GM19193 (cell line): ENCODE measurements around the gene SLC35F1.

Source experiments
- POLR2A ChIP-seq: IDR thresholded peaks from 4 replicates; pipeline ENCODE4 v1.6.1; 2011; ENCODE audit not compliant: insufficient read depth, insufficient read length; ENCODE audit errors: extremely low read depth

Gene SLC35F1

DNA sequence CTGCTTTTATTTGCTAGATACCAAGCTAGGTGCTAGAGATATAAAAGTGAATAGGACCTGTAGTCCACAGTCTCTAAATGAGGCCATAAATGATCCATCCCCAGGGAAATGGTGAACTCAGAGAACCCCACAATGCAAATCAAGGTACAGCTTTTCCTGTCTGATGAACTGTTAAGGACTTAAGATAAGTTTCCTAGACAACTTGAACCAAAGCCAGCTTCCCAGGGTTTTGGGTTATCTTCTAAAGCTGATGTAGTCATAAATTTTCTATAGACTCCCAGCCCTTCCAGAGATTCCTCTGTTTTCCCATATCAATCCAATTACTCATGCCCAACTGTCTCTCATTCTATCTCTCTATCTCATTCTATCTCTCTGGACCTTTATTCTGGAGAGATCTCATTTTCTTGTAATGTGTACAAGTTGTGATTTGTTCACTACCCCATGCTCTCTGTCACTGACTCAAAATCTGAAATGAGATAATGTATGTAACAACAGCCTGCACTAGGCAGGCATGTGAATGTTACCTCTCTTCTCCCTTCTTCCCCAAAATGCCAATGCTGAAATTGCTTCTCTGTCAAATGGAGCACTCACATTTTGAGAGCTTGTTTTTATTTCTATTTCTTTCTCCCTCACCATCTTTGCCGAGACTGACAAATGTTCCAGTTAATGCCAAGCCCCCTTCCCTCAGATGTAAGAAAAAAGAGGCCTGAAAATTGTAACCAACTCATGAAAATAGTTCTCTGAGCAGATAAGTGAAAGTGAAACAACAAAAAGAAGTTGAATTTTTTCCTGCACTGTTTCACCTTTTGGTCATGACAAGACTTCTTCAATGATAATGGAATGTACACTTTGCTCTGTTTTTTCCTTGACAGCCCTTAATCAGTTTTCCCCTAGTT lies 279.9 kb downstream of the SLC35F1 start:
- TF ChIP-seq POLR2A = no peak

- TF ChIP-seq POLR2A = no peak
Measured at GRCh38 chr6:118187568-118188164, 280.6 kb downstream of the SLC35F1 start.

GRCh38 chr6:118188561-118188960 lies 281.5 kb downstream of the SLC35F1 start:
- TF ChIP-seq POLR2A = no peak

GRCh38 chr6:118197539-118197938 lies 290.5 kb downstream of the SLC35F1 start:
- no peak for TF ChIP-seq POLR2A

GRCh38 chr6:118198746-118199145 lies 291.7 kb downstream of the SLC35F1 start:
- TF ChIP-seq POLR2A = no peak

- TF ChIP-seq POLR2A = no peak
Measured at GRCh38 chr6:118200160-118200559, 293.1 kb downstream of the SLC35F1 start.

- no peak for TF ChIP-seq POLR2A
Measured at GRCh38 chr6:118202517-118202916, 295.5 kb downstream of the SLC35F1 start.

DNA sequence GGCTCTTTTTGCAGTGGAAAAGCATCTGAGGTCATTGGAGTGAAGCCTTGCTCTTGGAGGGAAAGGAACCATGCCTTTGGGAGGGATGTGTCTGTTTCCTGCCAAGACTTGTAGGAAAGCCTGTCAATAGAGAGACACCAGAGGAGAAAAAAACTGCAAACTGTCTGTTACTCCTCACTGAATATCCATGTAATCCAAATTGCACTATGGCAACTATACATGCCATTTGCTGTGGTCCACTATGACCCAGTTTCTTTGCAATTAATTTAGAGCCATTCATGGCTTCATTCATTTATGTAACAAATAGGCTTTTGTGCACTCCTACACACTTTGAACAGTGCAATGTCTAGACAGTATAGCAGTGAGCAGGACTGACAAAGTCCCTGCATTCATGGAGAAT lies 296.5 kb downstream of the SLC35F1 start:
- no peak for TF ChIP-seq POLR2A

DNA sequence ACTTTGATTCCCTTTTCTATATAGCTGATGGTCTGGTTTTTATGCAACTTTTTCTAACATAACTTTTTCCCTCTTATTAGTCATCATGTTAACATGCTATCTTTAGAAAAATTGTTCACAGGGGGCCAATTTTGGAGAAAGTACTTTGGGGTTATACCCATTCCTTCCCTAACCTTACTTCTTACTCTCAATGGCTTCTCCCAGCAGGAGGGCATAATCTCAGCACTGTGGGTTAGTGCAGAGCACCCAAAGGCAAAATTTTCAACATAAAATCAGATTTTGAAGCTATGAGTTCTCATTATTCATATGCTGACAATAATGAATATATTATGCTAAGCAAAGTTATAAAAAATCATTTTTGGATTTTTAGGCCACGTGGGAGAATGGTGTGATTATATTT lies 299.2 kb downstream of the SLC35F1 start:
- no peak for TF ChIP-seq POLR2A

GRCh38 chr6:118207947-118208346 lies 300.9 kb downstream of the SLC35F1 start:
- no peak for TF ChIP-seq POLR2A

DNA sequence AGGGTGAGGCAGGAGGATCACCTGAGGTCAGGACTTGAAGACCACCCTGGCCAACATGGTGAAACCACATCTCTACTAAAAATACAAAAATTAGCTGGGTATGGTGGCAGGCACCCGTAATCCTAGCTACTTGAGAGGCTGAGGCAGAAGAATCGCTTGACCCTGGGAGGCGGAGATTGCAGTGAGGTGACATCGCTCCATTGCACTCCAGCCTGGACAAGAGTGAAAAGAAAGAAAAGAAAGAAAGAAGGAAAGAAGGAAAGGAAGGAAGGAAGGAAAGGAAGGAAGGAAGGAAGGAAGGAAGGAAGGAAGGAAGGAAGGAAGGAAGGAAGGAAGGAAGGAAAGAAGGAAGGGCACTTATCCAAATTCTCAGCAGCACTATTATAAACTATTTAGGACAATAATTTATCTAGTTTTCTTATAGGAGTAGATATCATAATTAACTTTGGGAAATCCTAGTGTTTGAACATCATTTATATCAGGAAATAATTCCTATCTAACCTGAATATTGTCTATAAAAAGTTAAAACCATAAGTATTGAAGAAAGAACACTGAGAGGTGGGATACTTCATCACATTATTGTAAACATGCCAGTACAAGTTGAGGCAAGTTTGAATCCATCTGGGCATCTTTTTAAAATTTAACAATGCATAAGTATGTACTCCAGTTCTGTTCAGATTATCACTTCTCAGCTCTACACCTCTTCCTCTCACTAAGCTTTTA lies 305.5 kb downstream of the SLC35F1 start:
- no peak for TF ChIP-seq POLR2A

DNA sequence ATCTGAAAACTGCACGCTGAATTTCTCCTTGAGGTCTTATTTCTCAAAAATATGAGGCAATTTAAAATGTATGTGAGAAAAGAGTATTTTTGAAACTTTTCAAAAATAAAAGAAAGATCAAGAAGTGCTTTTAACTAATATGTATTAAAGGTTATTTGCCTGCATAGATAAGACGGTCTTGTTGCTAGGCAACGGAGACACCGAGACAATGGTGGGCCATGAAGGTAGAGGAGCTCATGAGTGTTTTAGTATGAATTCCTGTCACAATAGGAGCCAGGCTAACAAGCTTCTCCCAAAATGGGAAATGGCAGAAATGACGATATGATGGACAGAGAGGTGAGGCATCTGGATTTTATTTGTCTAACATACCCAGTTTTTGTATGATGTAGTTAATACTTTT lies 308.2 kb downstream of the SLC35F1 start:
- TF ChIP-seq POLR2A = no peak

DNA sequence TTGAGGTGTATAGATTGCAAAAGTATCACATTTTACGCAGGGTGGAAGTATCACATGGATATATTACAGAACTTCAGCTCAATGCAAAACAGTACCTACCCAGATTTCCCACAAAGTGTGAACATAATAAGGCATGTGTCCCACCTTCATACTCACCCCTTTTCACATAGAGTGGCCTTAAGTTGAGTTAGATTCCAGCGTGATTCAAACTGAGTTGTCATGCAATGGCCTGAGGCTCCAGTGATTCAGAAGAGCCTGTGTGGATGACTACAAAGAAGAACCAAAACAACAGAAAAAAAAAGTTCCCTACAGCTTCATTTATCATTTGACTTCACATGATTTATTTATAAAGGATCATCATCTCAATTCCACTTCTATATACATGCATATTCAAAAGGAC lies 309.7 kb downstream of the SLC35F1 start:
- no peak for TF ChIP-seq POLR2A

GRCh38 chr6:118218156-118218555 lies 311.1 kb downstream of the SLC35F1 start:
- TF ChIP-seq POLR2A = no peak

DNA sequence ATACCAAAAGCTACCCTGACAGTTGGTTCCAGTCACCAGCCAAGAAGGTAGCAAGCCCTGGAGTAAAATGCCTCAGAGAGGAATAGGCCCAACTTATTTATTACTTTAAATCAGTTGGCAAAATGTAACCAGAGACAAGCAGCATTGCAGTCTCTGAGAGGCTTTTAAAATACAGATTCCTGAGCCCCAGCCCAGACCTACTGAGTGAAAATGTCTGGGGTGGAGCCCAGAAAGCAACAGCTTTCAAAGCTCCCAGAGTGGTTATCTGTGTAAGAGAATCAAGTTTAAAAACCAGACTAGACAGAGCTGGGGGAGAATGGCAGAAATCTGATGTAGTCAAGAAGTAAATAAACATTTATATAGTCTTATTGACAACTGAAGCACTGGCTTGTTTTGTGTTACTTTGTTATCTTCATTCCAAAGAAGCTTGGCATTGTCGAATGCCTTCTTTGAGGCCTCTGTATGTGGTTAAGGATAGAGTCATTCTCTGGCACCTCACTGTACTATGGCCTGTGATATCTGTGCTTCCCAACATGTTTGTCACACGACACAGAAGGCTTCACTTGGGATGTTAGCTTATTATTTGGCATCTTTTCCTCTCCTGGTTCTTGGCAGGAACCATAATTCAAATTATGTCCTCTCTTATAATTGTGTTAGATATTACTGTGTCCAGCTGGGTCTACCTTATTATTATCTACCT lies 313.5 kb downstream of the SLC35F1 start:
- no peak for TF ChIP-seq POLR2A
